PC-3 (cell line): ENCODE measurements around the gene GAB3. TPM values are rescaled to one million over a fixed set of nuclear protein-coding genes. Genes with fewer than 3 reads are reported as not detected.

ENCODE experiments used
- ATAC-seq: fragments of 200-7000 bp; cut with Tn5 transposase; 2 replicates; pipeline ENCODE4 v1.9.1; 2020; ENCODE audit warnings: mild to moderate bottlenecking, moderate library complexity
- Bru-seq: library from RNA; stranded (reverse); fragments of 400-500 nt; gene quantifications from one replicate; lab custom pipeline; 2021; lab: Mats Ljungman, UMichigan
- BruChase-seq, 2 experiments: library from RNA; stranded (reverse); fragments of 400-500 nt; gene quantifications; one replicate each; lab custom pipeline; 2021; lab: Mats Ljungman, UMichigan
- BruUV-seq: library from RNA; stranded (reverse); fragments of 400-500 nt; replicated peaks from 2 replicates; lab custom pipeline; 2021; lab: Mats Ljungman, UMichigan
- CTCF ChIA-PET: fragments of 300-600 bp; sonication (Branson Sonifier 250); formaldehyde crosslinking; loops from one replicate; lab custom pipeline; 2022; ENCODE audit warnings: antibody characterized with exemption; lab: Charles Lee
- POLR2A ChIA-PET: fragments of 300-600 bp; sonication (Branson Sonifier 250); formaldehyde crosslinking; loops from one replicate; lab custom pipeline; 2022; ENCODE audit warnings: antibody characterized with exemption; ENCODE audit not compliant: unreplicated experiment; lab: Charles Lee
- DNase-seq: peaks from one replicate; pipeline ENCODE4 v3.0.0-alpha.2; 2015
- H2AFZ ChIP-seq: fragments of 300-600 bp; sonication (generic); 2 replicates; pipeline ENCODE4 v1.6.0; 2016; ENCODE audit warnings: antibody characterized with exemption, low read length
- H3F3A ChIP-seq: fragments of 300-600 bp; sonication (generic); one replicate; pipeline ENCODE4 v1.6.0; 2017; ENCODE audit warnings: antibody characterized with exemption, low read length, control low read depth, mild to moderate bottlenecking; ENCODE audit not compliant: unreplicated experiment
- H3K27ac ChIP-seq: fragments of 300-600 bp; sonication (generic); 2 replicates; pipeline ENCODE4 v1.5.1; 2016; ENCODE audit warnings: mild to moderate bottlenecking, low read length
- H3K27me3 ChIP-seq: fragments of 300-600 bp; sonication (generic); 2 replicates; pipeline ENCODE4 v1.6.1; 2016; ENCODE audit warnings: low read length, mixed read lengths
- H3K36me3 ChIP-seq: fragments of 300-600 bp; sonication (generic); 2 replicates; pipeline ENCODE4 v1.6.1; 2016; ENCODE audit warnings: low read depth, mixed run types, low read length, mixed read lengths
- H3K4me1 ChIP-seq: fragments of 300-600 bp; sonication (generic); 2 replicates; pipeline ENCODE4 v1.5.1; 2016; ENCODE audit warnings: low read length; ENCODE audit not compliant: insufficient read depth
- H3K4me2 ChIP-seq: fragments of 300-600 bp; sonication (generic); 2 replicates; pipeline ENCODE4 v1.6.0; 2016; ENCODE audit warnings: low read length
- H3K4me3 ChIP-seq: fragments of 300-600 bp; sonication (generic); 2 replicates; pipeline ENCODE4 v1.5.1; 2016; ENCODE audit warnings: mild to moderate bottlenecking, low read length, mixed read lengths
- H3K79me2 ChIP-seq: fragments of 300-600 bp; sonication (generic); 2 replicates; pipeline ENCODE4 v1.6.1; 2017; ENCODE audit warnings: low read length, mixed read lengths
- H3K9ac ChIP-seq: fragments of 300-600 bp; sonication (generic); 2 replicates; pipeline ENCODE4 v1.6.0; 2016; ENCODE audit warnings: mild to moderate bottlenecking, low read length
- H3K9me2 ChIP-seq: fragments of 300-600 bp; sonication (generic); replicated peaks from 2 replicates; pipeline ENCODE4 v1.6.1; 2016; ENCODE audit warnings: mixed run types, low read length, mixed read lengths
- H3K9me3 ChIP-seq: fragments of 300-600 bp; sonication (generic); 2 replicates; pipeline ENCODE4 v1.6.1; 2016; ENCODE audit warnings: low read length, mixed read lengths
- H4K20me1 ChIP-seq: fragments of 300-600 bp; sonication (generic); 2 replicates; pipeline ENCODE4 v1.6.1; 2016; ENCODE audit warnings: low read length, mixed read lengths
- EZH2 ChIP-seq: fragments of 300-600 bp; sonication (generic); IDR thresholded peaks from one replicate; pipeline ENCODE4 v1.6.1; 2017; ENCODE audit warnings: antibody characterized with exemption, mild to moderate bottlenecking, low read length; ENCODE audit not compliant: unreplicated experiment
- EZH2phosphoT487 ChIP-seq: fragments of 300-600 bp; sonication (generic); IDR thresholded peaks from 2 replicates; pipeline ENCODE4 v1.6.1; 2018; ENCODE audit warnings: mild to moderate bottlenecking, antibody characterized with exemption, low read length, borderline replicate concordance
- intact Hi-C: fragments of 100-400 bp; cut with micrococcal nuclease; formaldehyde crosslinking; loops from 2 replicates; pipeline ENCODE4 v1.9.0; 2023
- long read RNA-seq: library from polyadenylated mRNA; unstranded; transcript quantifications from one replicate; pipeline ENCODE4 v2.0.0, GENCODE V29; 2021; ENCODE audit not compliant: unreplicated experiment
- total RNA-seq: library from RNA; depleted of rRNA; stranded (reverse); fragments of >200 nt; gene quantifications from 2 replicates; pipeline ENCODE4 v1.2.3, GENCODE V29; 2014; rRNA removed
- TF ChIP-seq, protein P1 (sequence below): fragments of 300-600 bp; sonication (generic); conservative IDR thresholded peaks from 2 replicates; pipeline ENCODE4 v1.5.1; 2017; ENCODE audit warnings: antibody characterized with exemption, low read depth, mild to moderate bottlenecking, low read length

GAB3 gene, protein sequence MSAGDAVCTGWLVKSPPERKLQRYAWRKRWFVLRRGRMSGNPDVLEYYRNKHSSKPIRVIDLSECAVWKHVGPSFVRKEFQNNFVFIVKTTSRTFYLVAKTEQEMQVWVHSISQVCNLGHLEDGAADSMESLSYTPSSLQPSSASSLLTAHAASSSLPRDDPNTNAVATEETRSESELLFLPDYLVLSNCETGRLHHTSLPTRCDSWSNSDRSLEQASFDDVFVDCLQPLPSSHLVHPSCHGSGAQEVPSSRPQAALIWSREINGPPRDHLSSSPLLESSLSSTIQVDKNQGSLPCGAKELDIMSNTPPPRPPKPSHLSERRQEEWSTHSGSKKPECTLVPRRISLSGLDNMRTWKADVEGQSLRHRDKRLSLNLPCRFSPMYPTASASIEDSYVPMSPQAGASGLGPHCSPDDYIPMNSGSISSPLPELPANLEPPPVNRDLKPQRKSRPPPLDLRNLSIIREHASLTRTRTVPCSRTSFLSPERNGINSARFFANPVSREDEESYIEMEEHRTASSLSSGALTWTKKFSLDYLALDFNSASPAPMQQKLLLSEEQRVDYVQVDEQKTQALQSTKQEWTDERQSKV
- 3.1 TPM in 1 of 2 replicates, not detected in the other for total RNA-seq
- Bru-seq, nascent RNA = percentile 15 among the genes with signal in this experiment
- BruChase-seq, experiment 1, labeled RNA remaining after a 6-hour chase = percentile 12 among the genes with signal in this experiment
- percentile 13 among the genes with signal in this experiment for BruChase-seq, experiment 2, labeled RNA remaining after a 2-hour chase
- long read RNA-seq = 0 reads

DNA sequence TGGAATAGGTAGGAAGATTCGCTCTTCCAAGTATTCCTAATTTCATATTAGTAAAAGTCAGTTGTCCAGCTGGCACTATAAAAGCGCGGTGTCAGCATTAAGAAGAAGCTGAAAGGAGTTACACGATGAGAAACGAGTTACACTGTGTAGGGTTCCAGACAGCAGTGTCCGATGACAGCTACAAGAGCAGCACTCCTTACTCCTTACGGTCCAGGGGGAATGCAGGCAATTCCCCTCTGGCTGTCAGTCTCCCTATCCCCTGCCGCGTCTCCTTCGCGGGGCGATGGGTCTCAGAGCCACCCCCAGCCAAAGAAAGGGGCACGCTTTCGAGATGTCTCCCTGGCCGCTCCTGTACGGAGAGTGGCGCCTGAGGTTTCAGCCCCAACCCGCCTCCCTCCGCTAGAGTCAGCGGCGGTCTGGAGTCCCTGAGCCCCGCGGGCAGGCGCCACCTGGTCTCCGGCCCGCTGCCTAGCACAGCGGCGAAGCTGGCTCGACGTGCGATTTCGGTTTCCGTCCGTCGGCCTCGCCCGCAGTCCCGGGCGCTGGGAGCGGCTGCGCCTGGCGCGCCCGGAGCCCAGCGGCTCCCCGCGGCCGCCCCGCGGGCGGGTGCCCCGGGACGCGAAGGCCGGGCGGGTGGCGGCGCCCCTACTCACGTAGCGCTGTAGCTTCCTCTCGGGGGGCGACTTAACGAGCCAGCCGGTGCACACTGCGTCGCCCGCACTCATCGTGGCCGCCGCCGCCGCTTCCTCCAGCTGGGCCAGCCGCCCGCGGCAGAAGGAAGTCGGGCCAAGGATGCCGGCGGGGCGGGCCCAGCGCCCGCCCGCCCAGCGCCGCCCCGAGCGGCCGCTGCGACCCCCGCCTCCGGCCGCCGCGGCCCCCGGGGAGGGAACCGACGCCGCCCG, at the start of gene GAB3:
GAB3 (minus strand) TSS at position 777 of the 902 bp plus-strand sequence; CDS start at position 725, 52 bp downstream.
- Histone ChIP-seq H3K79me2 (no peaks in the 10 kb centered on the region), H4K20me1 (no peaks in the 10 kb centered on the region), H3K4me1 (peaks cover 7% of the 10 kb centered on the region; the same call in 1 of the 2 replicates), H3K4me3 (peak within 1 kb of the TSS; percentile 68), H3F3A (no peaks in the 10 kb centered on the region), H3K4me2 (peak within 1 kb of the TSS; percentile 91), H3K27ac (no peak within 1 kb of the TSS), H2AFZ (peak within 1 kb of the TSS; percentile 89), H3K36me3 (no peaks in the 10 kb centered on the region), H3K9ac (no peak within 1 kb of the TSS), H3K9me3 (no peaks in the 10 kb centered on the region), H3K9me2 (no peaks in the 10 kb centered on the region), H3K27me3 (peaks cover 30% of the 10 kb centered on the region)
- intact Hi-C loops = no loop called here
- BruUV-seq = no TSS peak
- ChIA-PET CTCF (no interaction called here), POLR2A (interaction anchor here (0.5 kb wide), 1 partner anchor 26 kb away, joined by 5 read pairs; no protein-coding TSS in a partner anchor)
- no peak for TF ChIP-seq EZH2phosphoT487
- no peak for TF ChIP-seq EZH2
- TF ChIP-seq, protein P1, sequence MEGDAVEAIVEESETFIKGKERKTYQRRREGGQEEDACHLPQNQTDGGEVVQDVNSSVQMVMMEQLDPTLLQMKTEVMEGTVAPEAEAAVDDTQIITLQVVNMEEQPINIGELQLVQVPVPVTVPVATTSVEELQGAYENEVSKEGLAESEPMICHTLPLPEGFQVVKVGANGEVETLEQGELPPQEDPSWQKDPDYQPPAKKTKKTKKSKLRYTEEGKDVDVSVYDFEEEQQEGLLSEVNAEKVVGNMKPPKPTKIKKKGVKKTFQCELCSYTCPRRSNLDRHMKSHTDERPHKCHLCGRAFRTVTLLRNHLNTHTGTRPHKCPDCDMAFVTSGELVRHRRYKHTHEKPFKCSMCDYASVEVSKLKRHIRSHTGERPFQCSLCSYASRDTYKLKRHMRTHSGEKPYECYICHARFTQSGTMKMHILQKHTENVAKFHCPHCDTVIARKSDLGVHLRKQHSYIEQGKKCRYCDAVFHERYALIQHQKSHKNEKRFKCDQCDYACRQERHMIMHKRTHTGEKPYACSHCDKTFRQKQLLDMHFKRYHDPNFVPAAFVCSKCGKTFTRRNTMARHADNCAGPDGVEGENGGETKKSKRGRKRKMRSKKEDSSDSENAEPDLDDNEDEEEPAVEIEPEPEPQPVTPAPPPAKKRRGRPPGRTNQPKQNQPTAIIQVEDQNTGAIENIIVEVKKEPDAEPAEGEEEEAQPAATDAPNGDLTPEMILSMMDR = no peak
- DNase-seq = peak; percentile 28
- ATAC-seq = peak; percentile 68

DNA sequence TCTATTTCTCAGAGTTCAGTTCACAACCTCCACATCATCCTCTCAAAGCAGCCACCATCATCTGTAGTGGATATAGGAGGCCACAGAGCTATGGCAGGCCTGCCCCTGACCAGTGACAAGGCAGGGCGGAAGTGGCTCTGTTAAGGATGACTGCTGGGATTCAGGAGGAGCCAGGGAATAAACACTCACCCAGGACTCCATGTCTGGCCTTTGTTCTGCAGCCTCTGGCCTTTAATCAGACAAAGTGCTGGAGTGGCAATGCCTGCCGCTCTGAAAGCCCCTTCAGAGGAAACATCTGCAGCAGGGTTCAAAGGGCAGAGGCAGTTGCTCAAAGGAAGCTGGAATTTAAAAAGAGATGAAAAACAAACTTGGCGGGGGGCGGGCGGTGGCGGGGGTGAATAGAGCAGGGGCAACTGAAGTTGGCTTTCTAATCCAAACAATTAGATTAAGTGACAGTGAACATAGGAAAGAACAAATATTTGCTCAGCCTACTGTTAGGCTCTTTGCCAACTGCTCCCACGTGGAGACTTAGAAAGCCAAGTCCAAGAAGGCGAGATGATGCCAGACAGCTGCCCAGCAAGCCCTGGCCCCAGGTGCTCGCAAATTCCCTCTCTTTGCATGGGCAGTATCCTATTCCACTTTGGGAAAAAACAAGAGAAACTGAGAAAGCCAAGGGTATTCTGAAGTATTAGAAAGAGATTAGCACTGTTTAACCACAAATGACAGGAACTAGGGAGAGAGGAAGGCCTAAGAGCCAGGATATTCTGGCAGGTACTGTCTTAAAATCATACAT, 48.9 kb upstream of the GAB3 start:
- BruUV-seq = no TSS peak
- Histone ChIP-seq H3K4me1 (peaks cover 52% of the 10 kb centered on the region), H4K20me1 (no peaks in the 10 kb centered on the region), H3K9me3 (no peaks in the 10 kb centered on the region), H3K79me2 (peaks cover 5% of the 10 kb centered on the region; the same call in 1 of the 2 replicates), H2AFZ (peak overlapping the region; percentile 48; the same call in 1 of the 2 replicates), H3K4me2 (peak overlapping the region; percentile 76), H3K27me3 (no peaks in the 10 kb centered on the region), H3K9ac (peak overlapping the region; percentile 45; the same call in 1 of the 2 replicates), H3K36me3 (no peaks in the 10 kb centered on the region), H3K9me2 (no peaks in the 10 kb centered on the region), H3K4me3 (peak overlapping the region; percentile 5; the same call in 1 of the 2 replicates), H3F3A (peaks cover 11% of the 10 kb centered on the region), H3K27ac (peak overlapping the region; percentile 87)
- ChIA-PET POLR2A (interaction anchor here (0.6 kb wide), 1 partner anchor 39 kb away, joined by 3 read pairs; no protein-coding TSS in a partner anchor), CTCF (no interaction called here)
- DNase-seq (peak; percentile 64), ATAC-seq (peak; percentile 27)
- TF ChIP-seq, protein P1 = no peak
- TF ChIP-seq EZH2phosphoT487 (no peak), EZH2 (no peak)
- intact Hi-C loops = no loop called here
